ENCODE results near the gene VCAM1.

- TF ChIP-seq ZBTB7A (IDR thresholded peaks at IDR 0.05; ENCODE audit: low read depth): no peak
- no peak for TF ChIP-seq EP300 (IDR thresholded peaks at IDR 0.05; ENCODE audit: borderline replicate concordance)
- no peak for TF ChIP-seq TEAD4 (IDR thresholded peaks at IDR 0.05)
- no peak for TF ChIP-seq MAX (IDR thresholded peaks at IDR 0.05)
- TF ChIP-seq CREB1 (IDR thresholded peaks at IDR 0.05; ENCODE audit: low read depth): no peak
- TF ChIP-seq EGR1 (IDR thresholded peaks at IDR 0.05): no peak
- TF ChIP-seq USF1 (IDR thresholded peaks at IDR 0.05): no peak
- no peak for TF ChIP-seq TAF1 (IDR thresholded peaks at IDR 0.05; ENCODE audit: low read depth)
- no peak for TF ChIP-seq REST (IDR thresholded peaks at IDR 0.05; ENCODE audit: low read depth)
- TF ChIP-seq FOXM1 (IDR thresholded peaks at IDR 0.05; ENCODE audit: borderline replicate concordance, low read depth): no peak
- TF ChIP-seq YY1 (IDR thresholded peaks at IDR 0.05; ENCODE audit: low read depth): no peak
Measured at GRCh38 chr1:100730130-100730529, 10.6 kb downstream of the VCAM1 start.

All from Ishikawa (cell line).